Omental fat pad (tissue), 4 donors: ENCODE results near the gene CEACAM5. TPM values are rescaled to one million over a fixed set of nuclear protein-coding genes. Genes with fewer than 3 reads are reported as not detected.
"Not testable (repeated sequence)": the region's sequence is repeated elsewhere in the genome, so short reads cannot be mapped to it uniquely, and the experiment has no call there.

ENCODE experiments used
- ATAC-seq: fragments of 150-250 bp; one replicate; pipeline ENCODE4 v1.9.1; 2016; ENCODE audit warnings: mild to moderate bottlenecking, moderate library complexity; ENCODE audit not compliant: low FRiP score
- DNase-seq: peaks from one replicate; pipeline ENCODE4 v3.0.0-alpha.2; 2019; ENCODE audit warnings: low spot score
- total RNA-seq, 4 donors: library from RNA; depleted of rRNA; stranded (reverse); fragments of >200 nt; gene quantifications; one replicate each; pipeline ENCODE4 v1.1.0, GENCODE V29; 2016
- TF ChIP-seq, protein P1 (sequence below), 3 donors: fragments of 450-650 bp; IDR thresholded peaks; one replicate each; pipeline ENCODE4 v1.5.1; 2016 to 2017; ENCODE audit warnings: antibody characterized with exemption in 3 of 3, mild to moderate bottlenecking in 3 of 3, moderate library complexity in 2 of 3

CEACAM5 gene
- total RNA-seq, 4 donors from 2014 or later = not detected

DNA sequence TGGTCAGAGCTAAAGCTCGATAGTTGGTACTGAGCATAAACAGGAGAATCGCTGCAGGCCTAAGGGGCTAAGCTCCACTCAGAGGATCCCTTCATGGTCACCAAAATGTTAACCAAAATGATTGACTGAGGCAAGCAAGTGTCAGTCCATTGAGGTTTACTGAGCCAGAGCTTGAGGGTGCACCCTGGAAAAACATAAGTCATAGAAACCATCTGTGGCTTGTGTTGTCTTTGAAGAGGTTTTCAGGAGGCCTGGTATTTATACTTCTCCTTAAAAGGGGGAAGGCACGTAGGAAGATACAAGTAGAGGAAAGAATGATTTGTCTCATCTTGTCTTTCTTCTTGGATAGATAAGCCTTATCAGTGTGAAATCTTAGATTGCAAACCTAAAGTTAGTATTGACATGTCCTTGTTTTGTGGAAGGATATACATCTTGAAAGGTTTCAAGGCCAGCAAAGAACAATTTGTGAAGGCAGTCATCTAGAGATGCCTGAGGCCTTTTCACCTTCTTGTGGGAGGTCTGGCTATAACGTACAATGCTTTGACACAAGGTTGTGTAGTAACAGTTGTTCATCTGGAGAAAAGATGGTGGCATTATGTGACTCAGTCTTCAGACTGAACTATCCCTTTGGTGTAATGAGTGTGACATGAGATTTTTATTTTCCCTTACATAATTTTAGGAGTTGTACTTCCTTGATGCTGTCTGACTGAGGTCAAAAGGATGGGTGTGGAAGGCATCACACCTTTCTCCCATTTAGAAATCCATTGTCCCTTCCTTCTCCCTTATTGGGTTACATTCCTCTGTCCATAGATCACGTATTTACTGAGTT is 32.2 kb downstream of the CEACAM5 start:
- DNase-seq (no peak), ATAC-seq (no peak)
- TF ChIP-seq, protein P1, sequence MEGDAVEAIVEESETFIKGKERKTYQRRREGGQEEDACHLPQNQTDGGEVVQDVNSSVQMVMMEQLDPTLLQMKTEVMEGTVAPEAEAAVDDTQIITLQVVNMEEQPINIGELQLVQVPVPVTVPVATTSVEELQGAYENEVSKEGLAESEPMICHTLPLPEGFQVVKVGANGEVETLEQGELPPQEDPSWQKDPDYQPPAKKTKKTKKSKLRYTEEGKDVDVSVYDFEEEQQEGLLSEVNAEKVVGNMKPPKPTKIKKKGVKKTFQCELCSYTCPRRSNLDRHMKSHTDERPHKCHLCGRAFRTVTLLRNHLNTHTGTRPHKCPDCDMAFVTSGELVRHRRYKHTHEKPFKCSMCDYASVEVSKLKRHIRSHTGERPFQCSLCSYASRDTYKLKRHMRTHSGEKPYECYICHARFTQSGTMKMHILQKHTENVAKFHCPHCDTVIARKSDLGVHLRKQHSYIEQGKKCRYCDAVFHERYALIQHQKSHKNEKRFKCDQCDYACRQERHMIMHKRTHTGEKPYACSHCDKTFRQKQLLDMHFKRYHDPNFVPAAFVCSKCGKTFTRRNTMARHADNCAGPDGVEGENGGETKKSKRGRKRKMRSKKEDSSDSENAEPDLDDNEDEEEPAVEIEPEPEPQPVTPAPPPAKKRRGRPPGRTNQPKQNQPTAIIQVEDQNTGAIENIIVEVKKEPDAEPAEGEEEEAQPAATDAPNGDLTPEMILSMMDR (IDR thresholded peaks at IDR 0.05) = no peak

- ATAC-seq (no peak), DNase-seq (no peak)
- TF ChIP-seq, protein P1 (IDR thresholded peaks at IDR 0.05) = no peak
These were observed 32.8 kb downstream of the CEACAM5 start for GRCh38 chr19:41741244-41741554.

GRCh38 chr19:41744850-41745249 is 36.4 kb downstream of the CEACAM5 start:
- no peak for ATAC-seq
- TF ChIP-seq, protein P1 (IDR thresholded peaks at IDR 0.05) = no peak
- no peak for DNase-seq

DNA sequence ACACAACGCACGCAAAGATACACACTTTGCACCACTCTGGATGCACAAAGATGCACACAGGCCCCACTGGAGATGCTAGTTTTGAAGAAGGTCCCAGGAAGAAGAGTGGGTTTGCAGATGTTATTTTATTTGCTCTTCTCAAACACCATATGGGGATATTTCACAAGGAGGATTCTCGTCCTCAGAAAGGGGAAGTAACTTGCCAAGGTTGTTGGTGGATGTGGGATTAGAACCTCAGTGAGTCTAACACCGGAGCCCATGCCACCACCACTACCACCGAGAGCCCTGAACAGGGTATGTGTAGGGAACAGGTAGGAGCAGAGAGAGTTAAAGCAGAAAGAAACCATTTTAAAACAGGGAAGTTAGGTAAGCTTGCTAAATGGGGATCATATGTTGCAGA is 37.3 kb downstream of the CEACAM5 start:
- TF ChIP-seq, protein P1 (IDR thresholded peaks at IDR 0.05) = no peak
- DNase-seq (no peak), ATAC-seq (no peak)

- TF ChIP-seq, protein P1 (IDR thresholded peaks at IDR 0.05) = no peak
- no peak for DNase-seq
- ATAC-seq = no peak
These were observed 38.3 kb downstream of the CEACAM5 start for GRCh38 chr19:41746593-41747227.

DNA sequence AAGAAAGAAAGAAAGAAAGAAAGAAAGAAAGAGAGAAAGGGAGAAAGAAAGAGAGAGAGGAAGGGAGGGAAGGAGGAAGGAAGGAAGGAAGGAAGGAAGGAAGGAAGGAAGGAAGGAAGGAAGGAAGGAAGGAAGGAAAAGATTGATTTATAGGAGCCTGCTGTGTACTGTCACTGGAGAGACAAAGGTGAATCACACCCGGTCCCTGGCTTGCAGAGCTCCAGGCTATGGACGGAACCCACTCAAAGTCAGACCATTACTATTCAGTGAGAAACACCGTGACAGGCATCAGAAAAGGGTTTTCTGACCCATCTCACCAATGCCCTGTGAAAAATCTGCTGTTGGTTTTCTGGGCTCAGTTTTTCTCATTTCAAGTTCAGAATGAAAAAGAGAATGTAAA is 39.6 kb downstream of the CEACAM5 start:
- ATAC-seq (no peak), DNase-seq (no peak)
- TF ChIP-seq, protein P1 (IDR thresholded peaks at IDR 0.05) = no peak

- not testable (repeated sequence) for ATAC-seq, DNase-seq
These were observed 42.1 kb downstream of the CEACAM5 start for GRCh38 chr19:41750248-41751134.
